Skeletal muscle tissue (tissue), 4 donors: Measurements from ENCODE around the gene DUSP10. TPM values are rescaled to one million over a fixed set of nuclear protein-coding genes. Genes with fewer than 3 reads are reported as not detected.
A peak's percentile ranks its signal among the peaks of the same experiment; 100 is the strongest.

Experiments used
- H3K27ac ChIP-seq: one replicate; pipeline ENCODE4 v1.7.0; 2013; ENCODE audit warnings: mild to moderate bottlenecking, low read depth, low read length, inconsistent platforms
- H3K27me3 ChIP-seq, 3 donors: one replicate each; pipeline ENCODE4 v1.7.0; 2013; ENCODE audit warnings: low read length in 3 of 3; ENCODE audit not compliant: control insufficient read depth in 3 of 3, insufficient read depth in 3 of 3
- H3K36me3 ChIP-seq, 3 donors: one replicate each; pipeline ENCODE4 v1.7.0; 2013; ENCODE audit warnings: low read length in 3 of 3; ENCODE audit not compliant: control insufficient read depth in 3 of 3, insufficient read depth in 3 of 3
- H3K4me1 ChIP-seq, 3 donors: one replicate each; pipeline ENCODE4 v1.7.0; 2013; ENCODE audit warnings: low read length in 3 of 3, mild to moderate bottlenecking in 3 of 3; ENCODE audit not compliant: control insufficient read depth in 3 of 3, insufficient read depth in 3 of 3
- H3K4me3 ChIP-seq, 3 donors: one replicate each; pipeline ENCODE4 v1.7.0; 2013; ENCODE audit warnings: low read length in 3 of 3
- H3K9ac ChIP-seq, 3 donors: one replicate each; pipeline ENCODE4 v1.7.0; 2013; ENCODE audit warnings: low read length in 3 of 3, mild to moderate bottlenecking in 3 of 3, moderate library complexity in 2 of 3, low read depth in 1 of 3
- H3K9me3 ChIP-seq, 3 donors: one replicate each; pipeline ENCODE4 v1.7.0; 2013; ENCODE audit warnings: low read length in 3 of 3; ENCODE audit not compliant: control insufficient read depth in 3 of 3
- total RNA-seq: library from RNA; depleted of rRNA; stranded (reverse); fragments of >200 nt; gene quantifications from one replicate; pipeline ENCODE4 v1.2.3, GENCODE V29; 2014
- donor health status: Osteomylitis.

Gene DUSP10
- total RNA-seq, 1 donor from 2014 or later = 28.2 TPM

GRCh38 chr1:221715321-221716169 is 26.3 kb downstream of the DUSP10 start:
- no peaks in the 10 kb centered on the region for H3K36me3 ChIP-seq
- H3K4me1 ChIP-seq = peaks cover 33 to 65% (median 34%) of the 10 kb centered on the region in 3 donors
- H3K27ac ChIP-seq = peak overlapping the region; percentile 23
- H3K27me3 ChIP-seq = no peaks in the 10 kb centered on the region
- H3K9me3 ChIP-seq = no peaks in the 10 kb centered on the region
- no peak overlapping the region for H3K4me3 ChIP-seq
- H3K9ac ChIP-seq = no peak overlapping the region

- no peak overlapping the region for H3K27ac ChIP-seq
Observed at GRCh38 chr1:221714227-221715152, 27.4 kb downstream of the DUSP10 start.

GRCh38 chr1:221712776-221713431 is 29.0 kb downstream of the DUSP10 start:
- Histone ChIP-seq H3K27ac (peak overlapping the region; percentile 15), H3K36me3 (no peaks in the 10 kb centered on the region), H3K4me1 (peaks cover 30 to 63% (median 41%) of the 10 kb centered on the region in 3 donors), H3K9me3 (no peaks in the 10 kb centered on the region), H3K9ac (no peak overlapping the region), H3K27me3 (no peaks in the 10 kb centered on the region), H3K4me3 (no peak overlapping the region)

More at GRCh38 chr1:221714227-221715152, 27.4 kb downstream of the DUSP10 start:
- no peaks in the 10 kb centered on the region for H3K36me3 ChIP-seq
- peaks cover 32 to 68% (median 40%) of the 10 kb centered on the region in 3 donors for H3K4me1 ChIP-seq
- H3K27me3 ChIP-seq = no peaks in the 10 kb centered on the region
- no peak overlapping the region for H3K4me3 ChIP-seq
- no peak overlapping the region for H3K9ac ChIP-seq
- no peaks in the 10 kb centered on the region for H3K9me3 ChIP-seq

GRCh38 chr1:221712198-221712684 is 29.6 kb downstream of the DUSP10 start:
- no peaks in the 10 kb centered on the region for H3K9me3 ChIP-seq
- peaks cover 32 to 58% (median 37%) of the 10 kb centered on the region in 3 donors for H3K4me1 ChIP-seq
- no peak overlapping the region for H3K9ac ChIP-seq
- H3K36me3 ChIP-seq = no peaks in the 10 kb centered on the region
- H3K27me3 ChIP-seq = no peaks in the 10 kb centered on the region
- no peak overlapping the region for H3K4me3 ChIP-seq
- H3K27ac ChIP-seq = peak overlapping the region; percentile 43

- no peak overlapping the region for H3K4me3 ChIP-seq
- peak overlapping the region; percentile 43 for H3K27ac ChIP-seq
- H3K9ac ChIP-seq = no peak overlapping the region
- H3K27me3 ChIP-seq = no peaks in the 10 kb centered on the region
- H3K36me3 ChIP-seq = no peaks in the 10 kb centered on the region
- no peaks in the 10 kb centered on the region for H3K9me3 ChIP-seq
- peaks cover 27 to 54% (median 31%) of the 10 kb centered on the region in 3 donors for H3K4me1 ChIP-seq
Observed at GRCh38 chr1:221711656-221712055, 30.2 kb downstream of the DUSP10 start.

- Histone ChIP-seq H3K9ac (no peak overlapping the region), H3K36me3 (peaks cover under 1 to 1% (median under 1%) of the 10 kb centered on the region in 3 donors), H3K27ac (peak overlapping the region; percentile 38), H3K9me3 (no peaks in the 10 kb centered on the region), H3K27me3 (no peaks in the 10 kb centered on the region), H3K4me3 (no peak overlapping the region), H3K4me1 (peaks cover 27 to 52% (median 31%) of the 10 kb centered on the region in 3 donors)
Observed at GRCh38 chr1:221711063-221711577, 30.8 kb downstream of the DUSP10 start.

- H3K4me1 ChIP-seq = peaks cover 27 to 48% (median 29%) of the 10 kb centered on the region in 3 donors
- no peaks in the 10 kb centered on the region for H3K9me3 ChIP-seq
- H3K27me3 ChIP-seq = no peaks in the 10 kb centered on the region
- H3K27ac ChIP-seq = peak overlapping the region; percentile 68
- peaks cover 7 to 9% (median 7%) of the 10 kb centered on the region in 3 donors for H3K36me3 ChIP-seq
- no peak overlapping the region for H3K4me3 ChIP-seq
- no peak overlapping the region for H3K9ac ChIP-seq
Observed at GRCh38 chr1:221709854-221710253, 32.0 kb downstream of the DUSP10 start.

GRCh38 chr1:221708987-221709386 is 32.9 kb downstream of the DUSP10 start:
- Histone ChIP-seq H3K9me3 (no peaks in the 10 kb centered on the region), H3K9ac (peak overlapping the region in 1 of 3 donors; percentile 34), H3K27ac (peak overlapping the region; percentile 68), H3K4me3 (no peak overlapping the region), H3K36me3 (peaks cover 7 to 13% (median 8%) of the 10 kb centered on the region in 3 donors), H3K27me3 (no peaks in the 10 kb centered on the region), H3K4me1 (peaks cover 27 to 48% (median 29%) of the 10 kb centered on the region in 3 donors)

GRCh38 chr1:221708076-221708571 is 33.8 kb downstream of the DUSP10 start:
- H3K4me3 ChIP-seq = no peak overlapping the region
- no peak overlapping the region for H3K9ac ChIP-seq
- peak overlapping the region; percentile 68 for H3K27ac ChIP-seq
- no peaks in the 10 kb centered on the region for H3K27me3 ChIP-seq
- H3K9me3 ChIP-seq = no peaks in the 10 kb centered on the region
- peaks cover 7 to 15% (median 9%) of the 10 kb centered on the region in 3 donors for H3K36me3 ChIP-seq
- peaks cover 27 to 47% (median 28%) of the 10 kb centered on the region in 3 donors for H3K4me1 ChIP-seq
